ENCODE results near the gene PRR5L. TPM values are rescaled to one million over a fixed set of nuclear protein-coding genes. Genes with fewer than 3 reads are reported as not detected.

Gene PRR5L
- total RNA-seq, 1 donor from 2014 or later: 122 TPM

DNA sequence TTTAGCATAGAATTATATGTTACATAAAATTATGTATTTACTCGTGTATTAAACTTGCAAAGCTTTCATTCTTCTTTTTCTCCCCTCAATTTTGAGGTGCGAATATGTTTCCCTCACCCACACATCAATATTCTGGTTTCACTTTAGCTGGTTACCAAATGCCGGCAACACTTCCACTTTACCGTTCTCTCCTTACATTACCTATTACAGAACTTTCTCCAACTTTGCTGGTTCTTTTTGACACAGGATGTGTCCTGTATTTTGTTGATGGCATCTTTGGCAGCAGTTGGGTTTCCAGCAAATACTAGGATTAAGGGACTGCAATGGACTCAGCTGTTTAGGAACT, 84.9 kb downstream of the PRR5L start:
- H3K27ac Mint-ChIP-seq (ENCODE audit: unreplicated experiment): peak overlapping the region; percentile 39
- peaks cover 3% of the 10 kb centered on the region for H3K27me3 Mint-ChIP-seq (ENCODE audit: unreplicated experiment)
- H3K4me3 Mint-ChIP-seq (ENCODE audit: unreplicated experiment): peak overlapping the region; percentile 61
- H3K36me3 Mint-ChIP-seq (ENCODE audit: low read depth, unreplicated experiment): peaks cover 54% of the 10 kb centered on the region
- no peaks in the 10 kb centered on the region for H3K9me3 Mint-ChIP-seq (ENCODE audit: unreplicated experiment)
- H3K4me1 Mint-ChIP-seq (ENCODE audit: unreplicated experiment): peaks cover 66% of the 10 kb centered on the region
- DNase-seq (ENCODE audit: low spot score): no peak
- TF ChIP-seq, protein P1, sequence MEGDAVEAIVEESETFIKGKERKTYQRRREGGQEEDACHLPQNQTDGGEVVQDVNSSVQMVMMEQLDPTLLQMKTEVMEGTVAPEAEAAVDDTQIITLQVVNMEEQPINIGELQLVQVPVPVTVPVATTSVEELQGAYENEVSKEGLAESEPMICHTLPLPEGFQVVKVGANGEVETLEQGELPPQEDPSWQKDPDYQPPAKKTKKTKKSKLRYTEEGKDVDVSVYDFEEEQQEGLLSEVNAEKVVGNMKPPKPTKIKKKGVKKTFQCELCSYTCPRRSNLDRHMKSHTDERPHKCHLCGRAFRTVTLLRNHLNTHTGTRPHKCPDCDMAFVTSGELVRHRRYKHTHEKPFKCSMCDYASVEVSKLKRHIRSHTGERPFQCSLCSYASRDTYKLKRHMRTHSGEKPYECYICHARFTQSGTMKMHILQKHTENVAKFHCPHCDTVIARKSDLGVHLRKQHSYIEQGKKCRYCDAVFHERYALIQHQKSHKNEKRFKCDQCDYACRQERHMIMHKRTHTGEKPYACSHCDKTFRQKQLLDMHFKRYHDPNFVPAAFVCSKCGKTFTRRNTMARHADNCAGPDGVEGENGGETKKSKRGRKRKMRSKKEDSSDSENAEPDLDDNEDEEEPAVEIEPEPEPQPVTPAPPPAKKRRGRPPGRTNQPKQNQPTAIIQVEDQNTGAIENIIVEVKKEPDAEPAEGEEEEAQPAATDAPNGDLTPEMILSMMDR (IDR thresholded peaks at IDR 0.05; ENCODE audit: unreplicated experiment): no peak

GRCh38 chr11:36383195-36383594, 87.1 kb downstream of the PRR5L start:
- DNase-seq (ENCODE audit: low spot score): no peak
- Mint-ChIP-seq H3K9me3 (ENCODE audit: unreplicated experiment) (no peaks in the 10 kb centered on the region), H3K27me3 (ENCODE audit: unreplicated experiment) (peaks cover 9% of the 10 kb centered on the region), H3K36me3 (ENCODE audit: low read depth, unreplicated experiment) (peaks cover 59% of the 10 kb centered on the region), H3K4me3 (ENCODE audit: unreplicated experiment) (peak overlapping the region; percentile 6), H3K27ac (ENCODE audit: unreplicated experiment) (peak overlapping the region; percentile 31), H3K4me1 (ENCODE audit: unreplicated experiment) (peaks cover 70% of the 10 kb centered on the region)
- TF ChIP-seq, protein P1 (IDR thresholded peaks at IDR 0.05; ENCODE audit: unreplicated experiment): no peak

GRCh38 chr11:36385121-36385970, 89.3 kb downstream of the PRR5L start:
- Mint-ChIP-seq H3K9me3 (ENCODE audit: unreplicated experiment) (no peaks in the 10 kb centered on the region), H3K27ac (ENCODE audit: unreplicated experiment) (no peak overlapping the region), H3K4me1 (ENCODE audit: unreplicated experiment) (peaks cover 60% of the 10 kb centered on the region), H3K27me3 (ENCODE audit: unreplicated experiment) (peaks cover 9% of the 10 kb centered on the region), H3K4me3 (ENCODE audit: unreplicated experiment) (no peak overlapping the region), H3K36me3 (ENCODE audit: low read depth, unreplicated experiment) (peaks cover 45% of the 10 kb centered on the region)
- no peak for DNase-seq (ENCODE audit: low spot score)
- TF ChIP-seq, protein P1 (IDR thresholded peaks at IDR 0.05; ENCODE audit: unreplicated experiment): no peak

DNA sequence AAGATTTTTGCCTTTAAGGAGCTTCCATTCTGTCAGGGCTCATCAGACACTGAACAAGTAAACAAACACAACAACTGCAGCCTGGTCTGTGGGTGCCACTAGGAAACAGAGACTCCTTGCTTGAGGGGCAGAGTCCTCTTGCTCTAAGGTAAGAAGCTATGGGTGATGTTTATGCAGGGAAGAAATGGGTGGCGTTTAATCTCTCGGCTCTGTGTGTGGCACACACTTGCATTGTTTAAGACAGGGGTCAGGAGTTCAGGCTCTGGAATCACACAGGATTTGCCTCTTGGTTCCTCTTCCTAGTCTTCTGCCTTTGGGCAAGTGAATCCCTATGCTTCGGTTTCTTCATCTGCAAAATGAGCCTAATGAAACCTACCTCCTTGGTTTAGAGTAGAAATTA, 90.3 kb downstream of the PRR5L start:
- Mint-ChIP-seq H3K4me3 (ENCODE audit: unreplicated experiment) (no peak overlapping the region), H3K27me3 (ENCODE audit: unreplicated experiment) (peaks cover 9% of the 10 kb centered on the region), H3K36me3 (ENCODE audit: low read depth, unreplicated experiment) (peaks cover 37% of the 10 kb centered on the region), H3K9me3 (ENCODE audit: unreplicated experiment) (no peaks in the 10 kb centered on the region), H3K27ac (ENCODE audit: unreplicated experiment) (peak overlapping the region; percentile 6), H3K4me1 (ENCODE audit: unreplicated experiment) (peaks cover 62% of the 10 kb centered on the region)
- DNase-seq (ENCODE audit: low spot score): no peak
- TF ChIP-seq, protein P1 (IDR thresholded peaks at IDR 0.05; ENCODE audit: unreplicated experiment): no peak

GRCh38 chr11:36388071-36388470, 92.0 kb downstream of the PRR5L start:
- no peak for DNase-seq (ENCODE audit: low spot score)
- Mint-ChIP-seq H3K27me3 (ENCODE audit: unreplicated experiment) (peaks cover 9% of the 10 kb centered on the region), H3K36me3 (ENCODE audit: low read depth, unreplicated experiment) (peaks cover 33% of the 10 kb centered on the region), H3K27ac (ENCODE audit: unreplicated experiment) (no peak overlapping the region), H3K9me3 (ENCODE audit: unreplicated experiment) (no peaks in the 10 kb centered on the region), H3K4me3 (ENCODE audit: unreplicated experiment) (no peak overlapping the region), H3K4me1 (ENCODE audit: unreplicated experiment) (peaks cover 59% of the 10 kb centered on the region)
- TF ChIP-seq, protein P1 (IDR thresholded peaks at IDR 0.05; ENCODE audit: unreplicated experiment): no peak
